ENCODE measurements around the gene MYO7B. TPM values are rescaled to one million over a fixed set of nuclear protein-coding genes. Genes with fewer than 3 reads are reported as not detected.

The MYO7B gene
- total and polyA plus RNA-seq, 2 experiments from 2014 or later: 17.6 to 20.1 TPM

- H4K20me1 ChIP-seq (ENCODE audit: insufficient read depth, poor library complexity, severe bottlenecking): no peaks in the 10 kb centered on the region
- H3K79me2 ChIP-seq: no peaks in the 10 kb centered on the region
- H3K4me3 ChIP-seq: no peak overlapping the region
- no peak for TF ChIP-seq CTCF (IDR thresholded peaks at IDR 0.05; ENCODE audit: poor library complexity)
- TF ChIP-seq EZH2 (IDR thresholded peaks at IDR 0.05; ENCODE audit: borderline replicate concordance): no peak
- TF ChIP-seq EZH2phosphoT487 (IDR thresholded peaks at IDR 0.05; ENCODE audit: low read depth, severe bottlenecking, unreplicated experiment): no peak
- no peaks in the 10 kb centered on the region for H3K9me2 ChIP-seq (replicated peaks; ENCODE audit: insufficient read depth)
- no peak overlapping the region for H3K4me2 ChIP-seq
- H3K36me3 ChIP-seq (replicated peaks; ENCODE audit: insufficient read depth, low read depth): no peaks in the 10 kb centered on the region
- no peaks in the 10 kb centered on the region for H3K27me3 ChIP-seq
- no peak for DNase-seq (ENCODE audit: low spot score)
- no peaks in the 10 kb centered on the region for H3K4me1 ChIP-seq (ENCODE audit: insufficient read depth)
- no peak overlapping the region for H3K27ac ChIP-seq
- WGBS (ENCODE audit: low lambda C conversion rate, missing lambda C conversion rate): 93% methylated on average over 27 of the region's 28 CpGs
- H3K9me3 ChIP-seq (ENCODE audit: low read depth): no peaks in the 10 kb centered on the region
- no peak overlapping the region for H2AFZ ChIP-seq
Observed at GRCh38 chr2:127626917-127627739, 91.6 kb downstream of the MYO7B start.

- Histone ChIP-seq H3K4me3 (no peak overlapping the region), H3K27me3 (no peaks in the 10 kb centered on the region), H3K79me2 (no peaks in the 10 kb centered on the region), H3K4me1 (ENCODE audit: insufficient read depth) (no peaks in the 10 kb centered on the region), H3K4me2 (no peak overlapping the region), H2AFZ (no peak overlapping the region), H3K36me3 (replicated peaks; ENCODE audit: insufficient read depth, low read depth) (no peaks in the 10 kb centered on the region), H4K20me1 (ENCODE audit: insufficient read depth, poor library complexity, severe bottlenecking) (no peaks in the 10 kb centered on the region), H3K27ac (no peak overlapping the region), H3K9me2 (replicated peaks; ENCODE audit: insufficient read depth) (no peaks in the 10 kb centered on the region), H3K9me3 (ENCODE audit: low read depth) (no peaks in the 10 kb centered on the region)
- TF ChIP-seq EZH2phosphoT487 (IDR thresholded peaks at IDR 0.05; ENCODE audit: low read depth, severe bottlenecking, unreplicated experiment) (no peak), CTCF (IDR thresholded peaks at IDR 0.05; ENCODE audit: poor library complexity) (no peak), EZH2 (IDR thresholded peaks at IDR 0.05; ENCODE audit: borderline replicate concordance) (no peak)
- DNase-seq (ENCODE audit: low spot score): no peak
- WGBS (ENCODE audit: low lambda C conversion rate, missing lambda C conversion rate): 94% methylated on average over 18 of the region's 18 CpGs
Observed at GRCh38 chr2:127627740-127628571, 92.5 kb downstream of the MYO7B start.

DNA sequence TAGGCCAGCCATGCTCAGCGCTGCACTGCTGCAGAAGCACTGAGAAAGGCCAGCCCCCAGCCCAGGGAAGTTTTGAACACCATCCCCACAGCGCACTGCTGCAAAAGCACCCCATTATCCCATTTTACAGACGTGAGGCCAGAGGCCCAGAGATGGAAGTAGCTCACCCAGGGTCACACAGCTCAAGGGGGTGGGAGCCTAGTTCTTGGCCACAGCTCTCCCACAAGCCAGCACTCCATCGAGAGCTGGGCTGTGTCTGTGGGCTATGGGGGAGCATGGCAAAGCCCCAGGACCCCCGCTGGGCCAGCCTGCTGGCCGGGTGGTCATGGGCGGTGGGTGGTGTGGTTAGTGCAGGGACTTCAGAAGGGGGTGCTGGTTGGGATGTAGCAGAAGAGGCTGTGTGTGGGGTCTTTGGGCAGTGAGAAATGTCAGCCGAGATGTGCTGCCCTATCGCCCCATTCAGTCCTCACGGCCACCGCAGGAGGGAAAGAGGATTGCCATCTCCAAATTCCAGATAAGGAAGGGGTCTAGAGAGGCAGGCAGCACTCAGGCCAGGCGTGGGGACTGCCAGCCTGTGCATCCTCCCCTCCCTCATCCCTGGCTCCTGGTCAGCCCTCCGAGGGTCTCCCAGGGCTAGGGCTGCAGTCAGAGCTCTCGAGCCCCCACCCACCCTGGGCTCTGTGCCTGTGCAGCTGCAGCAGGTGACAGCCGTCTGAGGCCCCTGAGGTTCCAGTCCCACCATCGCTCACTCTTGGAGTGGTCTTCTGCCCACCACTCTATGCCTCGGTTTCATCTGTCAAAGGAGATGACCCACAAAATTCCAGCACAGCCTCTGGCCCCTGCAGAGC lies 93.5 kb downstream of the MYO7B start:
- Histone ChIP-seq H3K27ac (no peak overlapping the region), H3K79me2 (no peaks in the 10 kb centered on the region), H3K4me1 (ENCODE audit: insufficient read depth) (no peaks in the 10 kb centered on the region), H4K20me1 (ENCODE audit: insufficient read depth, poor library complexity, severe bottlenecking) (no peaks in the 10 kb centered on the region), H3K27me3 (no peaks in the 10 kb centered on the region), H3K4me2 (no peak overlapping the region), H3K9me2 (replicated peaks; ENCODE audit: insufficient read depth) (no peaks in the 10 kb centered on the region), H2AFZ (no peak overlapping the region), H3K36me3 (replicated peaks; ENCODE audit: insufficient read depth, low read depth) (no peaks in the 10 kb centered on the region), H3K4me3 (no peak overlapping the region), H3K9me3 (ENCODE audit: low read depth) (no peaks in the 10 kb centered on the region)
- TF ChIP-seq EZH2 (IDR thresholded peaks at IDR 0.05; ENCODE audit: borderline replicate concordance) (no peak), EZH2phosphoT487 (IDR thresholded peaks at IDR 0.05; ENCODE audit: low read depth, severe bottlenecking, unreplicated experiment) (no peak), CTCF (IDR thresholded peaks at IDR 0.05; ENCODE audit: poor library complexity) (no peak)
- 89% methylated on average over 17 of the region's 17 CpGs for WGBS (ENCODE audit: low lambda C conversion rate, missing lambda C conversion rate)
- DNase-seq (ENCODE audit: low spot score): no peak

All from hepatocyte (in vitro differentiated cells).